H1 (cell line): ENCODE results near the gene EMC7. TPM values are rescaled to one million over a fixed set of nuclear protein-coding genes. Genes with fewer than 3 reads are reported as not detected.

ENCODE experiments used
- CTCF ChIA-PET: fragments of 300-600 bp; sonication (Branson Sonifier 250); formaldehyde crosslinking; loops from one replicate; lab custom pipeline; 2021; ENCODE audit not compliant: partially characterized antibody; lab: Charles Lee
- POLR2A ChIA-PET: fragments of 300-600 bp; sonication (Branson Sonifier 250); formaldehyde crosslinking; loops from one replicate; lab custom pipeline; 2021; ENCODE audit warnings: inconsistent platforms; ENCODE audit not compliant: partially characterized antibody; lab: Charles Lee
- DNase-seq, 2 experiments: peaks; one replicate each; pipeline versions ENCODE4 v3.0.0 to v3.0.0-alpha.2; 2010 to 2022; ENCODE audit warnings: low spot score in 2 of 2, low read depth in 1 of 2, mixed read lengths in 1 of 2
- FAIRE-seq: peaks from 2 replicates; lab custom pipeline; 2011; peaks lifted over from hg19 to GRCh38; lab: Jason Lieb, UNC
- H2AFZ ChIP-seq: 2 replicates; pipeline ENCODE4 v1.8.1; 2012; ENCODE audit warnings: low read length, inconsistent platforms
- H2AK5ac ChIP-seq: 2 replicates; pipeline ENCODE4 v1.6.1; 2013; ENCODE audit warnings: low read depth, low read length
- H2BK120ac ChIP-seq: replicated peaks from 2 replicates; pipeline ENCODE3; 2013; ENCODE audit warnings: low read depth, low read length, inconsistent platforms
- H2BK12ac ChIP-seq: 2 replicates; pipeline ENCODE4 v1.6.1; 2013; ENCODE audit warnings: low read depth, low read length
- H2BK15ac ChIP-seq: 2 replicates; pipeline ENCODE4 v1.6.1; 2013; ENCODE audit warnings: low read length
- H2BK20ac ChIP-seq: 2 replicates; pipeline ENCODE4 v1.6.1; 2013; ENCODE audit warnings: low read length
- H2BK5ac ChIP-seq: 2 replicates; pipeline ENCODE4 v1.6.1; 2013; ENCODE audit warnings: low read depth, low read length
- H3K14ac ChIP-seq: 2 replicates; pipeline ENCODE4 v1.6.1; 2013; ENCODE audit warnings: inconsistent platforms; ENCODE audit not compliant: insufficient read length
- H3K18ac ChIP-seq: 2 replicates; pipeline ENCODE4 v1.6.1; 2013; ENCODE audit warnings: low read length; ENCODE audit errors: extremely low read depth
- H3K23ac ChIP-seq: 2 replicates; pipeline ENCODE4 v1.6.1; 2013; ENCODE audit warnings: inconsistent platforms; ENCODE audit not compliant: insufficient read length
- H3K23me2 ChIP-seq: 2 replicates; pipeline ENCODE4 v1.6.1; 2013; ENCODE audit warnings: low read depth, low read length
- H3K27ac ChIP-seq: 2 replicates; pipeline ENCODE4 v1.6.1; 2011; ENCODE audit warnings: low read depth, low read length, inconsistent platforms
- H3K27me3 ChIP-seq, 4 experiments: replicated peaks in 1 of 4; 1 replicate in 1 of 4; 2 replicates in 3 of 4; pipeline versions ENCODE4 v1.6.1 to v1.8.1; 2011 to 2013; ENCODE audit warnings: low read length in 3 of 4, mild to moderate bottlenecking in 3 of 4, inconsistent platforms in 2 of 4, mixed read lengths in 2 of 4, moderate library complexity in 1 of 4; ENCODE audit not compliant: control insufficient read depth in 3 of 4, insufficient read depth in 3 of 4; ENCODE audit errors: extremely low read depth in 1 of 4
- H3K36me3 ChIP-seq, 4 experiments: 2 replicates each; pipeline versions ENCODE4 v1.6.1 to v1.8.1; 2011 to 2013; ENCODE audit warnings: mild to moderate bottlenecking in 4 of 4, low read length in 3 of 4, moderate library complexity in 2 of 4, control low read depth in 1 of 4, inconsistent platforms in 1 of 4; ENCODE audit not compliant: insufficient read depth in 4 of 4, control insufficient read depth in 2 of 4
- H3K4ac ChIP-seq: replicated peaks from 2 replicates; pipeline ENCODE3; 2013; ENCODE audit warnings: low read length, low read depth, mixed read lengths, inconsistent platforms; ENCODE audit not compliant: insufficient read length
- H3K4me1 ChIP-seq, 4 experiments: replicated peaks in 1 of 4; 1 replicate in 1 of 4; 2 replicates in 3 of 4; pipeline versions ENCODE4 v1.6.1 to v1.8.1; 2011 to 2013; ENCODE audit warnings: low read length in 3 of 4, inconsistent platforms in 2 of 4, mixed read lengths in 1 of 4; ENCODE audit not compliant: insufficient read depth in 4 of 4, control insufficient read depth in 3 of 4
- H3K4me2 ChIP-seq, 2 experiments: 2 replicates each; pipeline versions ENCODE4 v1.6.1 to v1.8.1; 2011 to 2013; ENCODE audit warnings: low read depth in 2 of 2, low read length in 2 of 2, control low read depth in 1 of 2, inconsistent platforms in 1 of 2, mild to moderate bottlenecking in 1 of 2; ENCODE audit not compliant: insufficient read depth in 1 of 2
- H3K4me3 ChIP-seq, 4 experiments: fragments of 200-600, 300-600 bp in 1 of 4; sonication (generic), shearing (Covaris generic), sonication (Bioruptor Twin) in 1 of 4; 2 replicates each; pipeline versions ENCODE4 v1.5.1 to v1.8.1; 2011 to 2016; ENCODE audit warnings: low read length in 4 of 4, low read depth in 3 of 4, control low read depth in 2 of 4, inconsistent platforms in 2 of 4, mild to moderate bottlenecking in 2 of 4, mixed read lengths in 1 of 4, moderate library complexity in 1 of 4; ENCODE audit not compliant: insufficient read depth in 2 of 4; ENCODE audit errors: extremely low read depth in 1 of 4
- H3K56ac ChIP-seq: replicated peaks from 2 replicates; pipeline ENCODE3; 2013; ENCODE audit warnings: low read depth, mild to moderate bottlenecking, mixed read lengths, low read length, inconsistent platforms; ENCODE audit not compliant: insufficient read length
- H3K79me1 ChIP-seq: 2 replicates; pipeline ENCODE4 v1.6.1; 2013; ENCODE audit warnings: low read depth, low read length, control low read depth
- H3K79me2 ChIP-seq, 2 experiments: 2 replicates each; pipeline versions ENCODE4 v1.6.1 to v1.8.1; 2012 to 2013; ENCODE audit warnings: low read length in 2 of 2, mild to moderate bottlenecking in 2 of 2, inconsistent platforms in 1 of 2; ENCODE audit not compliant: insufficient read depth in 2 of 2, control insufficient read depth in 1 of 2
- H3K9ac ChIP-seq, 4 experiments: replicated peaks in 1 of 4; 1 replicate in 1 of 4; 2 replicates in 3 of 4; pipeline versions ENCODE4 v1.6.1 to v1.8.1; 2011 to 2013; ENCODE audit warnings: low read depth in 3 of 4, low read length in 3 of 4, control low read depth in 2 of 4, mild to moderate bottlenecking in 2 of 4, moderate library complexity in 2 of 4, inconsistent platforms in 1 of 4; ENCODE audit errors: extremely low read depth in 1 of 4
- H3K9me3 ChIP-seq, 2 experiments: 2 replicates each; pipeline versions ENCODE4 v1.6.1 to v1.8.1; 2012 to 2013; ENCODE audit warnings: mild to moderate bottlenecking in 2 of 2, moderate library complexity in 2 of 2, control low read depth in 1 of 2, inconsistent platforms in 1 of 2, low read depth in 1 of 2, low read length in 1 of 2, mixed read lengths in 1 of 2; ENCODE audit not compliant: insufficient read depth in 2 of 2
- H4K20me1 ChIP-seq, 2 experiments: replicated peaks in 1 of 2; 2 replicates each; pipeline versions ENCODE3 to v1.8.1; 2011 to 2013; ENCODE audit warnings: inconsistent platforms in 2 of 2, low read length in 2 of 2, mild to moderate bottlenecking in 1 of 2; ENCODE audit not compliant: insufficient read depth in 2 of 2, control insufficient read depth in 1 of 2
- H4K5ac ChIP-seq: 2 replicates; pipeline ENCODE4 v1.6.1; 2013; ENCODE audit warnings: low read length, low read depth, mixed read lengths, inconsistent platforms; ENCODE audit not compliant: insufficient read length
- H4K8ac ChIP-seq: 2 replicates; pipeline ENCODE4 v1.8.0; 2013; ENCODE audit warnings: mild to moderate bottlenecking, moderate library complexity, low read length, inconsistent platforms; ENCODE audit not compliant: insufficient read depth; ENCODE audit errors: extremely low read depth
- H4K91ac ChIP-seq: replicated peaks from 2 replicates; pipeline ENCODE3; 2013; ENCODE audit warnings: low read length, mixed read lengths, inconsistent platforms; ENCODE audit not compliant: insufficient read length
- ATF2 ChIP-seq: IDR thresholded peaks from 2 replicates; pipeline ENCODE4 v1.6.1; 2012; ENCODE audit warnings: low read length, inconsistent platforms
- CBX8 ChIP-seq: fragments of 300-800, 300-1000 bp; sonication (generic); IDR thresholded peaks from 2 replicates; pipeline ENCODE4 v1.7.1; 2016; ENCODE audit warnings: low read depth, low read length, borderline replicate concordance
- HDAC2 ChIP-seq, 2 experiments: fragments of 300-600 bp in 1 of 2; sonication (generic) in 1 of 2; IDR thresholded peaks; 2 replicates each; pipeline ENCODE4 v1.6.1; 2011 to 2012; ENCODE audit warnings: low read depth in 2 of 2, low read length in 2 of 2, mild to moderate bottlenecking in 2 of 2, moderate library complexity in 2 of 2, borderline replicate concordance in 1 of 2, inconsistent platforms in 1 of 2
- KDM1A ChIP-seq: fragments of 200-600, 300-600 bp; sonication (generic); IDR thresholded peaks from 2 replicates; pipeline ENCODE4 v1.7.1; 2016; ENCODE audit warnings: mild to moderate bottlenecking, low read length, borderline replicate concordance
- POU5F1 ChIP-seq: IDR thresholded peaks from 2 replicates; pipeline ENCODE4 v1.6.1; 2011; ENCODE audit warnings: low read depth, mild to moderate bottlenecking, low read length, moderate library complexity
- SIN3A ChIP-seq, 2 experiments: IDR thresholded peaks in 1 of 2; conservative IDR thresholded peaks in 1 of 2; 2 replicates each; pipeline ENCODE4 v1.6.1; 2011 to 2012; ENCODE audit warnings: low read length in 2 of 2, improper control_type of control experiment in 1 of 2, low read depth in 1 of 2, mild to moderate bottlenecking in 1 of 2
- SP2 ChIP-seq: IDR thresholded peaks from 2 replicates; pipeline ENCODE4 v1.6.1; 2012; ENCODE audit warnings: mild to moderate bottlenecking, low read length, inconsistent platforms
- SRF ChIP-seq: IDR thresholded peaks from 2 replicates; pipeline ENCODE4 v1.6.1; 2011; ENCODE audit warnings: mild to moderate bottlenecking, low read depth, low read length, moderate library complexity
- TAF1 ChIP-seq: IDR thresholded peaks from 2 replicates; pipeline ENCODE4 v1.6.1; 2011; ENCODE audit warnings: mild to moderate bottlenecking, low read depth, low read length
- TAF7 ChIP-seq: optimal IDR thresholded peaks from 2 replicates; pipeline ENCODE3; 2011; ENCODE audit warnings: low read depth, mild to moderate bottlenecking, inconsistent platforms, low read length, moderate library complexity, borderline replicate concordance
- ZNF274 ChIP-seq: IDR thresholded peaks from 2 replicates; pipeline ENCODE4 v1.7.0; 2012; ENCODE audit warnings: low read length, borderline replicate concordance; ENCODE audit errors: extremely low read depth
- WGBS, 2 experiments: shearing (Covaris generic) in 1 of 2; methylation state at CpG; one replicate each; pipeline versions ENCODE4 v1.1.6 to v1.1.7; 2013 to 2015; ENCODE audit warnings: low lambda C conversion rate in 2 of 2, mixed read lengths in 2 of 2, inconsistent platforms in 1 of 2, low coverage in 1 of 2, missing lambda C conversion rate in 1 of 2; ENCODE audit not compliant: insufficient replicate concordance in 2 of 2, insufficient coverage in 1 of 2, insufficient read length in 1 of 2; ENCODE audit errors: extremely low coverage in 1 of 2, missing lambda C conversion rate in 1 of 2; 5-methylcytosine and 5-hydroxymethylcytosine counted together
- polyA plus RNA-seq, 7 experiments: library from polyadenylated mRNA; depleted of rRNA in 3 of 7; stranded (reverse) in 5 of 7; unstranded in 2 of 7; fragments of >200 nt in 5 of 7; fragments of 200-250 nt in 2 of 7; gene quantifications; 1 replicate in 5 of 7; 2 replicates in 1 of 7; 4 replicates in 1 of 7; pipeline versions ENCODE4 v1.2.1 to v1.2.3, GENCODE V29; 2011 to 2013; ENCODE audit warnings: missing spikeins in 2 of 7, mixed read lengths in 2 of 7
- total RNA-seq: library from RNA; stranded (reverse); fragmentation: NEBNext Ultra II Directional; extraction: Animal tissue kit (Norgen Biotek cat#: 25700); gene quantifications from 2 replicates; pipeline ENCODE4 v1.2.1, GENCODE V29; 2021

The EMC7 gene
- total and polyA plus RNA-seq, 2 of the 8 experiments (the other 6 are each of a cell fraction or from before 2014, with no cell fraction given), result 29.0 to 39.0 TPM

- TF ChIP-seq TAF1 (no peak), SP2 (no peak), CBX8 (no peak), SRF (no peak), TAF7 (no peak), POU5F1 (no peak), HDAC2 (IDR thresholded peaks at IDR 0.05; ENCODE audit: borderline replicate concordance in 1 of 2, low read depth in 2 of 2, low read length in 2 of 2) (no peak), SIN3A (conservative IDR thresholded peaks at IDR 0.05 in 1 of 2, IDR thresholded peaks at IDR 0.05 in 1 of 2; ENCODE audit: low read depth in 1 of 2, low read length in 2 of 2) (no peak), KDM1A (no peak), ATF2 (no peak), ZNF274 (no peak)
- no peak overlapping the region for H2AFZ ChIP-seq
- no peak overlapping the region for H3K4me2 ChIP-seq
- H2BK20ac ChIP-seq, result no peak overlapping the region
- H3K14ac ChIP-seq, result no peak overlapping the region
- DNase-seq (no peak), FAIRE-seq (no peak)
- H3K36me3 ChIP-seq, result no peaks in the 10 kb centered on the region
- H3K18ac ChIP-seq, result no peak overlapping the region
- no peaks in the 10 kb centered on the region for H3K79me2 ChIP-seq
- no peak overlapping the region for H2AK5ac ChIP-seq
- H4K91ac ChIP-seq, result no peak overlapping the region
- no peaks in the 10 kb centered on the region; the same call in 1 of the 2 replicates for H3K23me2 ChIP-seq
- WGBS, 2 experiments, result 95% methylated on average over 8 of the region's 8 CpGs; no CpG with 5 or more reads in 1 of the 2 experiments
- H2BK5ac ChIP-seq, result no peak overlapping the region
- H4K20me1 ChIP-seq, result no peaks in the 10 kb centered on the region
- no peak overlapping the region for H3K27ac ChIP-seq
- H3K56ac ChIP-seq, result no peak overlapping the region
- no peak overlapping the region for H2BK12ac ChIP-seq
- ChIA-PET POLR2A (no interaction called here), CTCF (interaction anchor here (1.2 kb wide), 1 partner anchor 11 kb away, joined by 3 read pairs; no protein-coding TSS in a partner anchor)
- no peak overlapping the region for H4K5ac ChIP-seq
- no peak overlapping the region for H3K4me3 ChIP-seq
- H2BK120ac ChIP-seq, result no peak overlapping the region
- H4K8ac ChIP-seq, result no peak overlapping the region
- no peak overlapping the region for H3K9ac ChIP-seq
- H2BK15ac ChIP-seq, result no peak overlapping the region
- no peaks in the 10 kb centered on the region for H3K4me1 ChIP-seq
- no peak overlapping the region for H3K4ac ChIP-seq
- no peak overlapping the region for H3K23ac ChIP-seq
- H3K9me3 ChIP-seq, result no peaks in the 10 kb centered on the region
- no peaks in the 10 kb centered on the region for H3K27me3 ChIP-seq
- H3K79me1 ChIP-seq, result no peaks in the 10 kb centered on the region
These were observed 35.7 kb downstream of the EMC7 start for GRCh38 chr15:34065941-34066340.
